Measurements from ENCODE around the gene DPP6.

DPP6 gene

GRCh38 chr7:154255324-154255723 is 203.1 kb downstream of the DPP6 start:
- no peak for DNase-seq

- DNase-seq: no peak
Measured at GRCh38 chr7:154256150-154256549, 204.0 kb downstream of the DPP6 start.

- no peak for DNase-seq
Measured at GRCh38 chr7:154259396-154259795, 207.2 kb downstream of the DPP6 start.

DNA sequence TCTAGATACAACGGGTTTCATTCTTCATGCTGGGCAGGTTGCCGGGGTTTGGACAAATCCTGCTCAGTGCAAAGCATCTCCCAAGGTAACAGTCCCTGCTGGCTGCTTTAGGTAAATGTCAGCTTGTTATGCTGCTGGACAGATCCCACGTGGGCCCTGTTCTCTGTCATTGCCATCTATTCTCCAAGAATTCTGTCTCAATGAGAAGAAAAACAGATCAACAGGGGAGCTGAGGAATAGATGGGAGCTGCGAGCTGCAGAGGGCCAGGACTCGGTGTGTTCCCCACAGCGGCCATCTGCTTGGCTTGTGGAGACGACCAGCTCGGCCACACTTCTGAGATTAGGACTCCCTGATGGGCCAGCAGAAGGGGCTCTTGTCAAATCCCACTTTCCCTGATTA is 235.2 kb downstream of the DPP6 start:
- DNase-seq: no peak

DNA sequence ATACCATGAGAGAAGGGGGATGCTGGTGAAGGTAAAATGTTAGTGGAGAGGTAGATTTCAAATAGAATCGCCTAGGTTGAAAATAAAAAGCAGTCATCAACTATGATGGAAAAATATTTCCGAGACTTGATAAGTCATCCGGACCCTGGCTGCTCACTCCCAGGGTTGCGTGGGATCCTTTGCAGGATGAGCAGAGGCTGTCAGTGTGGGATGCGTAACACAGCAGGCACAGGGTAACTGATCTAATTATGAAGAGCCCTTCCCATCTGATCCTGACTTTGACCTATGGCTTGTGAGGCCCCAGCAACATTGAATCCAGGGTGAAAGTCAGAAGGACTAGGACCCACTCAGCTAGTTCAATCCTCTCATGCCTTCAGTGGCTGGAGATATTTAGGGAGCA is 236.9 kb downstream of the DPP6 start:
- DNase-seq: no peak

- no peak for DNase-seq
Measured at GRCh38 chr7:154296443-154296842, 244.2 kb downstream of the DPP6 start.

GRCh38 chr7:154299736-154300135 is 247.5 kb downstream of the DPP6 start:
- DNase-seq: no peak

DNA sequence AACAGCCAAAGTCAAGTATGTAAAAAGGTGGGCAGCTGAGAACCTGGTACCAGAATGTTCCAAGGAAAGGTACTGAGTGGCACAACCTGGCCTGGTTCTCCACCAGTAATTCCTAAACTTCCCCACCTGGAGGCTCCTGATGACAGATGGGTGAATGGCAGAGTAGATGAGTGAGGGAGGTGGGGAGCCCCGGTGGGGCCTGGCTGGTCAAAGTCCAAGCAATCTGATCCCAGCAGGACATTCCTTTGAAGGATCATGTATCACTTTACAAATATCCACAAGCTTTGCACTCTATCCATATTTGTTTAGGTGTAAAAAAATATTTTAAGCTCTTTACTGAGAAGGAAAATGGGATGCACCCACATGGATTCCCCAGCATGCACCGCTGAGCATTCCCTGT is 250.2 kb downstream of the DPP6 start:
- no peak for DNase-seq

GRCh38 chr7:154304231-154304630 is 252.0 kb downstream of the DPP6 start:
- DNase-seq: no peak

DNA sequence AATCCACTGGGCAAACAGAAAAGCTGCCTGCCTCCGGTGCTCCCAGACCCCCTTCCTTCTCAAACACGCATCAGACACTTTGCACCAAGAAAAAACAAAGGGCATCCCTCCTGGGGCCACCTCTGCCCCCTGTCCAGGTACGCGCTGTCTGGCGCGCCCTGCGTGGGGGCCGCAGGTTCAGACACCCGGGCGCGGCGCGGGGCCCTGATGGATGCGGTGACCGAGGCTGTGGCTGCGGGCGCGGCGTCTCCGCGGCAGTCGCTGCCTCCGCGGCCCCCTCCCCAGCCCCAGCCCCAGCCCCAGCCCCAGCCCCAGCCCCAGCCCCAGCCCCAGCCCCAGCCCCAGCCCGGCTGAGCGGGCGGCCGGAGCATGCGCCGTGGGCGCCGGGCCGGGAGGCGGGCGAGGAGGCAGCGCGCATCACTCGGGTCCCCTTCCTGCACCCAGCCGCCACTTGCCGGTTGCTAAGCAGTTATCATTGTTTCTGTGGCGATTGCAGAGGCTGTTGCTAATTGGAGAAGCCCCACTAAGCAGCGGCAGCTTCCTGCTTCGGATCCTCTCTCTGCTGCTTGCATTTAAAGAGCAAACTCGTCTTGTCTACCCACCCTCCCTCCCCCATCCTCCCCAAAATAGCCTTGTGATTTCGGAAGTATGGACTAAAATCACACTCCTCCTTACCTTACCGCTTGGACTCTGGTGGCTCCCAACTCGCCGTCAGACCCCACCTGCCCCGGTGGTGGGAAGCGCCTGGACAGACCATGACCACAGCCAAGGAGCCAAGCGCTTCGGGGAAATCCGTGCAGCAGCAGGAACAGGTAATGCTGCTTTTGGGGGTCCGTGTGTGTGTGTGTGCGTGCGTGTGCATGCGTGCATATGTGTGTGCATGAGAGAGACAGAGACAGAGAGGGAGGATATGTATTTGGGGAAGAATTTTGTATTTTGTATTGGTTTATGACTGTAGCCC is 252.8 kb downstream of the DPP6 start:
- no peak for DNase-seq

DNA sequence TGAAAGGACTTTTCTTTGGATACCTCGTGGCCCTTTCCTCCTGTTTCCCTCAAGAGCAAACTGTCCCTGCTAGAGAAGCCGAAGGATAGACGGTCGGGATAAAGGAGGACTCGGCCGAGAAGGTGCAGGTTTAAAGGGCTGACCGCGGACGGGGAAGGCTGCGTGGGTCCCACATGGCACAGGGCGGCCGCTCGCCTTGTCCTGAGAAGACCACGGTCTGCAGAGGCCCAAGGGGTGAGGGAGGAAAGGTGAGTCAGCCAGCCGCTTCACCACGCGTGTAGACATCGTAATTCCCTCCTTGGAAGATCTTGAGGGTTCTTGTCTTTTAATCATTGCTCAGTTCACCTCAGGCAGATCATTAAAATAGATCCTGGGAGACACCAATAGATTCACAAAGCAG is 253.8 kb downstream of the DPP6 start:
- DNase-seq: no peak

DNA sequence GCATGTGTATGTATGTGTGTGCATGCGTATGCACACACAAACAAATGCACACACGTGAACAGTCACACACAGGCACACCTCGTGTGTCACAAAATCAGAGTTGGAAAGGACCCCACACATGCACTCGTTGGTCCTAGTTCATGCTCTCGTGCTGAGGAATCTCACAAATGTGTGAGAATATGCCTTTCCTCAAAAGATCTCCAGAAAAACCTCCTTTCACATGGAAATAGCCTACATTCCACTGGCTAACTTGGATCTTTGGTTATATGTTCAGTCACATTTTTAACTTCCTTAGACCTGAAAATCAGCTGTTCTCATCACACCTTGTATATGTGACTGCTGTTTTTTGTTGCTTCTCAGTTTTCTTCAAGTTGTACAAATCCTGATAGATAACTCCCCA is 256.7 kb downstream of the DPP6 start:
- DNase-seq: no peak

DNA sequence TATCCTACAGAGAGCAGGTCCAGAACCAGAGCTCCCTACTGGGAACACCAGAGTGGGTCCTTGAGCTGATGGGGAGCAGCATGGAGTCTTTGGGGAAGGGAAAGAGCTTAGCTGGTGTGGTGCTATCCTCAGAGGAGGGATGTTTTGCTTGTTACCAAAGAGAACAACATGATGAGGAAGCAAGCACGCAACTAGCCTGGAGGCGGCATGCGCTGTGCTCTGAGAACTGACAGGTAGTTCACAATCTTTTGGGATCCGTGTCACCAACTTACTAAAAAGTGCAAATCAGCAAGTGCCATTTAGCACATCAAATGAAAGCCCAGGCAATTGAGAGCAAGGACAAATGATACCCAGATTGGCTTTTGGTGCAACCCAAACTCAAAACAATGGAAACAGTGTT is 257.9 kb downstream of the DPP6 start:
- no peak for DNase-seq

- DNase-seq: no peak
Measured at GRCh38 chr7:154324196-154324595, 272.0 kb downstream of the DPP6 start.

- no peak for DNase-seq
Measured at GRCh38 chr7:154326421-154326820, 274.2 kb downstream of the DPP6 start.

DNA sequence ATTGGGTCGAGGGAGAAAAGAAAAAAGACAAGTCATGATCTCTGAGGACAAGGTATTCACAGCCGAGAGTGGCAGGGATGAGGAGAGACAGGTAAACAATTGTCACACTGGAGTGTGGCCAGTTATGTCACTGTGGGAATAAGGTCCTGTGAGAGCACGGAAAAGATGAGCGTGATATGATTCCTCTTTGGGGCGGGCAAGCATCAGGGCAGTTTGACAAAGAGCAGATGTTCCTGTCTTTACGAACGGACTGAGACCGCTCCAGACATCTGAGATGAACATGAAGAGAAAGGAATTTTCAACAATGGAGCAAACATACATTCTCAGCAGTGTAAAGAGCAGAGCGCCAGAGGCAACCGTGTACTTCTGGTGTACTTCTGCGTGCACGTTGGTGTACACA is 278.1 kb downstream of the DPP6 start:
- no peak for DNase-seq

DNA sequence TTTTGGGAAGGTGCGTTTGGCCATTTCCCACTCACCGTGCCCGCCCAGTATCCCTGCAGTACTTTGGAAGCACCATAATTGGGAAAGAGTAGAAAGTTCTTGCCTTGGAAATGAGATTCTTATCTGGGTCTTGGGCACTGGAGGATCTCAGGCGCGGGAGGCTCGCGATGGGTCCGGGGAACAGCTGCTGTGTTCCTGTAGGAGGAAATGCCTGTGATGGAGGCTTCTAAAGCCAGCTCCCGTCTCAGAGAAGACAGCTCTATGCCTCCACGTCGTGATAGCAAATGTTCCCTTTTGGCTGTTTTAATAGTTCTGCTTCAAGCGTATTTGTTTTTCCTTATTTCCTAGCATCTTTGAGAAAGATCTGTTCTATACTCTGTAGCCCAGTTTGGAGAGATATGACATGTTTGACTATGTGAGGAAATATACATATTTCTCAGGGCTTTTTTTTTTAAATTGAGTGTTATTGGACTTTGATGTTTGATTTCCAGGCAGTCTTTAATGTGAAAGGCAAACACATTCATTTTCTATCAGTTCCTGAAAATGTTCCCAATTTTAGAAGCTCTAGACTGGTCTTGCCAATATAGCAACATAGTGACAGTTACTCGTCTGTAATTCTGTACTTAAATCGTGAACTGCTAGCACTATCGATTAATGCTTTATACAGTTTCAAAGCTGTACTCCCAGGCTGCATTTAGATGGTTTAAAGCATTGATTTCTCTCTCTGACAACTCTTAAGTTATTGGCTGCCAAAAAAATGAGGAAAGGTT is 280.8 kb downstream of the DPP6 start:
- DNase-seq: no peak

DNA sequence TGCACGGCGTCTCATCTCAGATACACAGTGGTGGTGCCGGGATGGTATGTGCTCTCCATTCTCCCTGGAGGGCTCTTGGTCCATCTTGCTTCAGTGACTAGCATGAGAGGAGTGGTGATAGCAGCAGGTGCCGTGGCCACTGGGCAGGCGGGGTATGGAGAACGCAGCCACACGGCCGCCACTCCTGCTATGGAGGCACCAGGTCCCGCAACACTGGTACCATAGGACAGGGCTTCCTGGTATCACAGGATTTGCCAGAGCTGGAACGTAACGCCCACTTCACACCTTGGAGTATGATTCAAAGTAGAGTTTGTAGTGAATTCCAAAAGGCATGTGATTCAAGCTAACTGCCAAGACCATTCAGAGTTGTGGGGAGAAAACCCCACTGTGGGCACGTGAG is 284.1 kb downstream of the DPP6 start:
- DNase-seq: no peak

DNA sequence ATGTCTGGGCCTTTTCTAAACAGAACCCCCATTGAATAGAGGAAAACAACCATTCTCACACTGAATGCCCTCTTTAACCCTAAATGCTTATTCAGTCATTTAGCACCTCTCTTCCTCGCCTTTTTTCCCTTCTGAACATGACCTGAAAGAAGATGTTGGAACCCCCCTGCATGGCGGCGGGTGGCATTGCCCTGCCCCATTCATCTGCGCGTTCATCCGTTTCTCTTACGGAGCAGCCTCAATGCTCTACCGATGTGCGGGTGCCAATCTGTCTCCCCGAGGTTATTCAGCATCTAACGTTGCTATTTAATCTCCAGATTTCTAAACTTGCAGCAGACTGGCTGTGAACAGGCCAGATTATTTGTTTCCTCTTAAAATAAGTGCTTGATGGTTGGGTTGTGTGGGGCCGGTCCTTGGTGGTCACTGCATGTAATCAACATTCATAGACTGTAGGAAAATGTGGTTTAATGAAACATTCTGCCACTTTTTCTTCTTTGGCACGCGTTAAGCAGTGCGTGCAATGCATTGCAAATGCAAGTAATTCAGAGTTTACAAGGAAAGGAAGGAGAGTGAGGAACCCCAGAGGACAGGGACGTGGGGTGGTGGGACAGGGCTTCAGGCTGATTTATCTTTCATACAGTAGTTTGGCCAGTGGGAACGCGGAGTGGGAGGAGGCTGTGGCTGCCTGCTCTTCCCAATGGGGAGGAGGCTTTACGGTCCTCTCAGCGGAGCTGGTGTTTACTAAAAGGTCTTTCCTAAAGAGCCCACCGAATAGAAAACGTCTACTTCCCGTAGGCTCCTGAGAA is 286.7 kb downstream of the DPP6 start:
- DNase-seq: no peak

GRCh38 chr7:154342971-154343633 is 290.9 kb downstream of the DPP6 start:
- DNase-seq: no peak

DNA sequence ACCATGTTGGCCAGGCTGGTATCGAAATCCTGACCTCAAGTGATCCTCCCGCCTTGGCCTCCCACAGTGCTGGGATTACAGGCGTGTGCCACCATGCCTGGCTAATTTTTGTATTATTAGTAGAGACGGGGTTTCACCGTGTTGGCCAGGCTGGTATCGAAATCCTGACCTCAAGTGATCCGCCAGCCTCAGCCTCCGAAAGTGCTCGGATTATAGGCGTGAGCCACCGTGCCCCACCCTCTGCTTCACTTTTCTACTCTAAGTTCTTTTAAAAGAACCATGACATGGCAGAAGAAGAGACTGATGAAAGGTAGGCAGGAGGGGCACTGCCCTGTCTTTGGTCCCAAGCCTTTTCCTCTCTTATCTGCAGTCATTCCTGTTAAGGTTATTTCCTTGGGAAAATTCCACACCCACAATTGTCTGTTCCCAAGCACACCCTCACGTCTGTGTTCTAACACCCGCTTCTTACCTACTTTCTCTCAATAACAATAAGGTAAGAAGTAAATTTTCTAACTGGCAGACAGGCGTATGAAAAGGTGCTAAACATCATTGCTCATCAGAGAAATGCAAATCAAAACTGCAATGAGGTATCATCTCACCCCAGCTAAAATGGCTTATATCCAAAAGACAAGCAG is 291.7 kb downstream of the DPP6 start:
- no peak for DNase-seq

GRCh38 chr7:154345093-154345492 is 292.9 kb downstream of the DPP6 start:
- no peak for DNase-seq
